ENCODE results near the gene DIAPH3. TPM values are rescaled to one million over a fixed set of nuclear protein-coding genes. Genes with fewer than 3 reads are reported as not detected.

The DIAPH3 gene
- polyA plus RNA-seq, 1 of the 3 experiments (the other 2 are of a cell fraction), result 5.4 TPM

DNA sequence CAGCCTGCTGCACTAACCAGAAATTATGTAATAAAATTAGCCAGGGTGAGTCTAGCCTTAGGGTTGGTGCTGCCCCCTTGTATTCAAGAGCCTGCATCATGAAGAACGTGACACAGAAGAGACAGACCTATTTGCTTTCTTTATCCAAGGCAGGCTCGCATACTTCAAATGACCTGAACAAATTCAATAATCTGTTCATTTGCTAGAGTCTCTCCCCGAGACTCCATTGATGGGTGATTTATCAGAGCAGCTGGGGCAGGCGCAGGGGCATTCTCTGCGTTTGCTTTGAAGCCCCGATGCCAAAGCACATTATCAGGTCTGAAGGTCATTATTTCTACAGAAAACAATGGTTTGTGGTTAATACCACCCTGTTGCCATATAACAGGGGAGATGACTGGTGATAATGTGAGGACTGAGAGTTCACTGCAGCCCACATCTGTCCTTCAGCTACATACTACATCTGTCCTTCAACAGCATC lies 520.3 kb downstream of the DIAPH3 start (continued):
- peak; percentile 84 for TF ChIP-seq GATA2 (CRISPR knock-in tag; IDR thresholded peaks at IDR 0.05)

DNA sequence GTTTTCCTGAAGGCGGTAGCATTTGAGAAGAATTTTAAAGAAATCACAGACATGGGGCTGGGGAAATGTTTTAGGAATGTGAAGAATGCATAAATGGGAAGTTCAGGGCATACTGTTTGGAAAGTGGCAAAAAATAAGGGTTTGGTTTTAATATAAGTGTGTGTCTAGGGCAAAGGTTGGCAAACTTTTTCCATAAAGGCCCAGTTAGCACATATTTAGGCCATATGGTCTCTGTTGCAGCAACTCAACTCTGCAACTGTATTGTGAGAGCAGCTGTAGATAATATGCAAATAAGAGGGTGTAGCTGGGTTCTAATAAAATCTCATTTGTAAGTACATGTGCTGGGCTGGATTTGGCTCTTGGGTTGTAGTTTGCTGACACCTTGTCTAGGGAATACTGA lies 521.9 kb downstream of the DIAPH3 start:
- no peaks in the 10 kb centered on the region for H3K9me3 ChIP-seq
- H2AFZ ChIP-seq (ENCODE audit: low read depth), result no peak overlapping the region
- H3F3A ChIP-seq (replicated peaks; ENCODE audit: insufficient read depth), result no peaks in the 10 kb centered on the region
- H3K4me3 ChIP-seq (ENCODE audit: low read depth in 2 of 2, low read length in 1 of 2), result no peak overlapping the region
- no peak overlapping the region for H3K9ac ChIP-seq
- TF ChIP-seq EZH2phosphoT487 (IDR thresholded peaks at IDR 0.05; ENCODE audit: borderline replicate concordance, low read depth) (no peak), SIN3A (IDR thresholded peaks at IDR 0.05; ENCODE audit: borderline replicate concordance, low read depth, low read length) (no peak), TAF1 (IDR thresholded peaks at IDR 0.05; ENCODE audit: borderline replicate concordance, low read depth, low read length) (no peak)
- no peaks in the 10 kb centered on the region for H3K9me2 ChIP-seq
- 65% methylated on average over 1 of the region's 1 CpG for WGBS (ENCODE audit: low lambda C conversion rate)
- H3K4me1 ChIP-seq (ENCODE audit: control insufficient read depth in 1 of 2, insufficient read depth in 2 of 2, low read depth in 1 of 2, low read length in 1 of 2), result peaks cover 0 to 32% of the 10 kb centered on the region in 2 experiments; a peak in 3 of 4 replicates
- POLR2A ChIA-PET, result interaction anchor here (1.1 kb wide), 1 partner anchor 755 kb away, joined by 3 read pairs; the partner anchor contains the start of gene TDRD3
- H3K79me2 ChIP-seq (ENCODE audit: insufficient read depth), result no peaks in the 10 kb centered on the region
- no peaks in the 10 kb centered on the region for H3K27me3 ChIP-seq (ENCODE audit: insufficient read depth)
- no peak for DNase-seq
- no peak overlapping the region for H3K4me2 ChIP-seq
- no peaks in the 10 kb centered on the region for H3K36me3 ChIP-seq (replicated peaks in 1 of 2; ENCODE audit: control insufficient read depth in 1 of 2, insufficient read depth in 2 of 2, low read length in 1 of 2)
- H3K27ac ChIP-seq (ENCODE audit: low read depth in 2 of 2, low read length in 1 of 2), result peak overlapping the region in 1 of 2 experiments; percentile 99; a peak in 2 of 4 replicates
- CTCF ChIA-PET, result interaction anchor here (0.7 to 1.6 kb wide), 5 partner anchors 129 to 279 kb away, joined by 3 to 5 read pairs (median 3); no protein-coding TSS in a partner anchor
- H4K20me1 ChIP-seq (ENCODE audit: insufficient read depth), result no peaks in the 10 kb centered on the region

DNA sequence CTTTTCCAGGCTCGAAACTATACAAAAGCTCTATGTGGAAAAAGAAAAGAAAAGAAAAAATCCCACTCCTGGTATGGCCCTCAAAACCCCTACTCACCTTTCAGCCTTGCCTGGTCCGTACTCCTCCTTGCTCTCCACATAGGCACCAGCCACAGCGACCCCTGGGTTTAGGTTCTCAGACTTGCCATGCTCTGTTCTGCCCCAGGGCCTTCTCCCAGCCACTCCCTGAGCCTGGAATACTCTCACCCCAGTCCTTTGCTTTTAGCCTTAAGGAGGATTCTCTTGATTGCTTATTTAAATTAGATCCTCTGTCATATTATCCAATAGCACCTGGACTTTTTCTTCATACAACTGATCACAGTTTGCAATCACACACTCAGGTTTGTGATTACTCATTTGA lies 522.5 kb downstream of the DIAPH3 start:
- no peaks in the 10 kb centered on the region for H4K20me1 ChIP-seq (ENCODE audit: insufficient read depth)
- POLR2A ChIA-PET, result interaction anchor here (1.1 kb wide), 1 partner anchor 756 kb away, joined by 3 read pairs; the partner anchor contains the start of gene TDRD3
- no peaks in the 10 kb centered on the region for H3K79me2 ChIP-seq (ENCODE audit: insufficient read depth)
- H3K9ac ChIP-seq, result no peak overlapping the region
- peaks cover 0 to 32% of the 10 kb centered on the region in 2 experiments; a peak in 3 of 4 replicates for H3K4me1 ChIP-seq (ENCODE audit: control insufficient read depth in 1 of 2, insufficient read depth in 2 of 2, low read depth in 1 of 2, low read length in 1 of 2)
- H3F3A ChIP-seq (replicated peaks; ENCODE audit: insufficient read depth), result no peaks in the 10 kb centered on the region
- H3K27me3 ChIP-seq (ENCODE audit: insufficient read depth), result no peaks in the 10 kb centered on the region
- no peaks in the 10 kb centered on the region for H3K36me3 ChIP-seq (replicated peaks in 1 of 2; ENCODE audit: control insufficient read depth in 1 of 2, insufficient read depth in 2 of 2, low read length in 1 of 2)
- no peaks in the 10 kb centered on the region for H3K9me3 ChIP-seq
- H2AFZ ChIP-seq (ENCODE audit: low read depth), result no peak overlapping the region
- peak overlapping the region in 1 of 2 experiments; percentile 99; a peak in 2 of 4 replicates for H3K27ac ChIP-seq (ENCODE audit: low read depth in 2 of 2, low read length in 1 of 2)
- no peak for TF ChIP-seq NRF1 (IDR thresholded peaks at IDR 0.05; ENCODE audit: low read depth, low read length)
- TF ChIP-seq, protein P1, sequence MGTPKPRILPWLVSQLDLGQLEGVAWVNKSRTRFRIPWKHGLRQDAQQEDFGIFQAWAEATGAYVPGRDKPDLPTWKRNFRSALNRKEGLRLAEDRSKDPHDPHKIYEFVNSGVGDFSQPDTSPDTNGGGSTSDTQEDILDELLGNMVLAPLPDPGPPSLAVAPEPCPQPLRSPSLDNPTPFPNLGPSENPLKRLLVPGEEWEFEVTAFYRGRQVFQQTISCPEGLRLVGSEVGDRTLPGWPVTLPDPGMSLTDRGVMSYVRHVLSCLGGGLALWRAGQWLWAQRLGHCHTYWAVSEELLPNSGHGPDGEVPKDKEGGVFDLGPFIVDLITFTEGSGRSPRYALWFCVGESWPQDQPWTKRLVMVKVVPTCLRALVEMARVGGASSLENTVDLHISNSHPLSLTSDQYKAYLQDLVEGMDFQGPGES (IDR thresholded peaks at IDR 0.05; ENCODE audit: low read depth, low read length), result no peak
- TF ChIP-seq, protein P2, sequence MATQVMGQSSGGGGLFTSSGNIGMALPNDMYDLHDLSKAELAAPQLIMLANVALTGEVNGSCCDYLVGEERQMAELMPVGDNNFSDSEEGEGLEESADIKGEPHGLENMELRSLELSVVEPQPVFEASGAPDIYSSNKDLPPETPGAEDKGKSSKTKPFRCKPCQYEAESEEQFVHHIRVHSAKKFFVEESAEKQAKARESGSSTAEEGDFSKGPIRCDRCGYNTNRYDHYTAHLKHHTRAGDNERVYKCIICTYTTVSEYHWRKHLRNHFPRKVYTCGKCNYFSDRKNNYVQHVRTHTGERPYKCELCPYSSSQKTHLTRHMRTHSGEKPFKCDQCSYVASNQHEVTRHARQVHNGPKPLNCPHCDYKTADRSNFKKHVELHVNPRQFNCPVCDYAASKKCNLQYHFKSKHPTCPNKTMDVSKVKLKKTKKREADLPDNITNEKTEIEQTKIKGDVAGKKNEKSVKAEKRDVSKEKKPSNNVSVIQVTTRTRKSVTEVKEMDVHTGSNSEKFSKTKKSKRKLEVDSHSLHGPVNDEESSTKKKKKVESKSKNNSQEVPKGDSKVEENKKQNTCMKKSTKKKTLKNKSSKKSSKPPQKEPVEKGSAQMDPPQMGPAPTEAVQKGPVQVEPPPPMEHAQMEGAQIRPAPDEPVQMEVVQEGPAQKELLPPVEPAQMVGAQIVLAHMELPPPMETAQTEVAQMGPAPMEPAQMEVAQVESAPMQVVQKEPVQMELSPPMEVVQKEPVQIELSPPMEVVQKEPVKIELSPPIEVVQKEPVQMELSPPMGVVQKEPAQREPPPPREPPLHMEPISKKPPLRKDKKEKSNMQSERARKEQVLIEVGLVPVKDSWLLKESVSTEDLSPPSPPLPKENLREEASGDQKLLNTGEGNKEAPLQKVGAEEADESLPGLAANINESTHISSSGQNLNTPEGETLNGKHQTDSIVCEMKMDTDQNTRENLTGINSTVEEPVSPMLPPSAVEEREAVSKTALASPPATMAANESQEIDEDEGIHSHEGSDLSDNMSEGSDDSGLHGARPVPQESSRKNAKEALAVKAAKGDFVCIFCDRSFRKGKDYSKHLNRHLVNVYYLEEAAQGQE (IDR thresholded peaks at IDR 0.05; ENCODE audit: low read depth, low read length), result no peak
- no peak for TF ChIP-seq FOXJ3 (CRISPR knock-in tag; IDR thresholded peaks at IDR 0.05)
- TF ChIP-seq, protein P3, sequence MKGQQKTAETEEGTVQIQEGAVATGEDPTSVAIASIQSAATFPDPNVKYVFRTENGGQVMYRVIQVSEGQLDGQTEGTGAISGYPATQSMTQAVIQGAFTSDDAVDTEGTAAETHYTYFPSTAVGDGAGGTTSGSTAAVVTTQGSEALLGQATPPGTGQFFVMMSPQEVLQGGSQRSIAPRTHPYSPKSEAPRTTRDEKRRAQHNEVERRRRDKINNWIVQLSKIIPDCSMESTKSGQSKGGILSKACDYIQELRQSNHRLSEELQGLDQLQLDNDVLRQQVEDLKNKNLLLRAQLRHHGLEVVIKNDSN (IDR thresholded peaks at IDR 0.05; ENCODE audit: borderline replicate concordance, low read depth), result no peak
- no peak for TF ChIP-seq EP300 (IDR thresholded peaks at IDR 0.05; ENCODE audit: borderline replicate concordance in 1 of 2, low read depth in 1 of 2, low read length in 1 of 2)
- TF ChIP-seq GABPA (IDR thresholded peaks at IDR 0.05; ENCODE audit: low read depth), result no peak
- TF ChIP-seq RXRA (IDR thresholded peaks at IDR 0.05; ENCODE audit: borderline replicate concordance, low read depth), result no peak
- no peak for TF ChIP-seq TAF1 (IDR thresholded peaks at IDR 0.05; ENCODE audit: borderline replicate concordance, low read depth, low read length)
- no peak for TF ChIP-seq RCOR1 (IDR thresholded peaks at IDR 0.05; ENCODE audit: low read length)
- WGBS (ENCODE audit: low lambda C conversion rate), result 80% methylated on average over 3 of the region's 3 CpGs
- no peak overlapping the region for H3K4me3 ChIP-seq (ENCODE audit: low read depth in 2 of 2, low read length in 1 of 2)
- CTCF ChIA-PET, result interaction anchor here (0.7 to 1.6 kb wide), 6 partner anchors 8 to 278 kb away, joined by 3 to 5 read pairs (median 3); no protein-coding TSS in a partner anchor
- H3K4me2 ChIP-seq, result no peak overlapping the region
- DNase-seq, result no peak
- H3K9me2 ChIP-seq, result no peaks in the 10 kb centered on the region

Data from SK-N-SH (cell line).